Measurements from ENCODE around the gene RPL13A. TPM values are rescaled to one million over a fixed set of nuclear protein-coding genes. Genes with fewer than 3 reads are reported as not detected.

Gene RPL13A
- total RNA-seq, 2 donors from 2014 or later = 1,559 to 1,594 TPM

DNA sequence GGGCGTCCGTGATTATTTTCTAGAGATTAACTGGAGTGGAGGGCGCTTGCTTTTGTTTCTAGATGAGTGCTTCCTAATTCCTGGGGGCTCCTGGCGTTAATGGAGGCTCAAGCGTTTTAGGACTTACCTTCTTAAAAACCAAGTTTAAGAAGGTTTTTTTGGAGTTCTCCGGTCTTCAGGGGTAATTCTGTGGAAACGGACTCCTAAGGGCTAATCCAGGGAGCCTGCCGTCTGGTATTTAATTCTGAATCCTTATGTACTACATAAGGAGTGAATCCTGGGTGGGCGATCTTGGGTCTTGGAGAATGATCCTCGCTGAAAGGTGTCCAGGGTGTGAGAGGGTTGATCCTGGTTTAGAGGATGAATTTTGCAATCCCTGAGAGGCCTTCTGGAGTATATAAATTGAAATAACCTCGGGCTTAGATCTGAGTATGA lies 9.2 kb downstream of the RPL13A start:
- intact Hi-C loops (cut with DNase I) = loop anchor here in 1 of 2 donors (5.0 kb wide), 1 partner anchor 61 kb away; no protein-coding TSS in a partner anchor
- ATAC-seq (no peak), DNase-seq (no peak)

DNA sequence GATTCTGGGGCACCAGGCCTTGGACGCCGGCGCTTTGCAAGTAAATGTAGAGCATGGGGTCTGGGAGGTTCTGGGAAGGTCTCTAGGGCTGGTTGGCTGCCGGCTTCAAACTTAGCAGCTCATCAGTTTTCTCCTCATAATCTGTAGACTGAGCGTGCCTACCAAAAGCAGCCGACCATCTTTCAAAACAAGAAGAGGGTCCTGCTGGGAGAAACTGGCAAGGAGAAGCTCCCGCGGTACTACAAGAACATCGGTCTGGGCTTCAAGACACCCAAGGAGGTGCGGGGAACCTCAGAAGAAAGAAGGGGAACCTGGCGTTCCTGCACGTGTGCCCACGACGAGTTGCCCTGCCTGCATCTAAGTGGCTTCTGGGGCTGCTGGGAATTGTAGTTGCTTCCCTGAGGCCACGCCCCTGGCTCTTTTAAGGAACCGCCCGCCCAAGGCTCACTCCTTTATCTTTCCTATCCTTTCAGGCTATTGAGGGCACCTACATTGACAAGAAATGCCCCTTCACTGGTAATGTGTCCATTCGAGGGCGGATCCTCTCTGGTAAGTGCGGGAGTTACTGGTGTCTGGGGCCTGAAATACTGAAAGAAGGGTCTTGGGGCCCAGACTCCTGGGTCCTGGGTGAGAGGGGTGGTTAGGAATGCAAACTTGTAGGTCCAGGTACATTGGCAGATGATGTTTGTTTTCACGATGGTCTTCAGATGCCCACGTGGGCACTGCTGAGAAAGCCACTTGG lies 9.8 kb downstream of the RPL13A start:
- peak; percentile 77 for DNase-seq
- ATAC-seq = peak in 1 of 2 donors; percentile 23
- intact Hi-C loops (cut with DNase I) = loop anchor here in 1 of 2 donors (5.0 kb wide), 1 partner anchor 60 kb away; no protein-coding TSS in a partner anchor

DNA sequence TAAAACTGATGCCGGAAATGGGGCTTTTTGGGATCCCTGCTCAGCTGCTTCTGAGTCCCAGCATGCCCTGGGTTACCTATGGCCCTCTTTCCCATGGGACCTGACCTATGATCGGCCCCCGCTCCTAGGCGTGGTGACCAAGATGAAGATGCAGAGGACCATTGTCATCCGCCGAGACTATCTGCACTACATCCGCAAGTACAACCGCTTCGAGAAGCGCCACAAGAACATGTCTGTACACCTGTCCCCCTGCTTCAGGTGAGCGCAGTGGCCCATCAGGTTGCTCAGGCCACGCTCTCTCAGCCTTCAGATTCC lies 10.3 kb downstream of the RPL13A start:
- DNase-seq = no peak
- intact Hi-C loops (cut with DNase I) = loop anchor here in 1 of 2 donors (5.0 kb wide), 1 partner anchor 60 kb away; no protein-coding TSS in a partner anchor
- no peak for ATAC-seq

DNA sequence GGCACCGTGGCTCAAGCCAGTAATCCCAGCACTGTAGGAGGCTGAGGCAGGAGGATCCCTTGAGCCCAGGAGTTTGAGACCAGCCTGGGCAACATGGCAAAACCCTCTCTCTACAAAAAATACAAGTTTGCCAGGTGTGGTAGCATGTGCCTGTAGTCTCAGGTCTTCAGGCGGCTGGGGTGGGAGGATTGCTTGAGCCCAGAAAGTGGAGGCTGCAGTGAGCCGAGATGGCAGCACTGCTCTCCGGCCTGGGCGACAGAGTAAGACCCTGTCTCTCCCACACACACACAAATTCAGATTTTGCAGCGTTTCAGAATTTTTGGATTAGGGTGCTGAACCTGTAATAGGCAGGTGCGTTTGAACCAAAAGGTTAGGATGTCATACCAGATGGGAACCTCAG lies 11.1 kb downstream of the RPL13A start:
- intact Hi-C loops (cut with DNase I) = loop anchor here in 1 of 2 donors (5.0 kb wide), 1 partner anchor 59 kb away; no protein-coding TSS in a partner anchor
- DNase-seq = no peak
- ATAC-seq = no peak

DNA sequence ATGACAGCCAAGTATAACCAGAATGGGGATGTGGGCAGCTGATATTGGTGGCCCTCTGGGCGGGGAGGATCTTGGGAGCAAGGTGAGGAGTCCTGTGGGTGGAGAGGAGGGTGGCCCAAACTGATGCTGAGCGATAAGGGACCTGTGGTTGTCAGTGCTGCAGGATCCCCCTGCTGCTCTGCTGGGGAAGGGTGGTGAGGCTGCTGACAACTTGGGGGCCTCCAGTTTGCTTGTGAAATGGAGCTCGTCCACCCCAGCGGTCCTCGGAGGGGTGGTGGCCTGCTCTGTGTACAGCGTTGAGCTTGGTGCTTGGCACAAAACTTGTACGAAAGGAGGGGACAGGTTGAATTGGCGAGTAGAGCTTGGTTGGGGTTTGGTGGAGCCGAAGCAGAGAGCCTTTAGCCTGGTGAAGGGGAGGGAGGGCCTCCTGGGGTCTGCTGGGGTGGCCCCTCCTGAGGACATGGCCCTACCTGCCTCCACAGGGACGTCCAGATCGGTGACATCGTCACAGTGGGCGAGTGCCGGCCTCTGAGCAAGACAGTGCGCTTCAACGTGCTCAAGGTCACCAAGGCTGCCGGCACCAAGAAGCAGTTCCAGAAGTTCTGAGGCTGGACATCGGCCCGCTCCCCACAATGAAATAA lies 11.7 kb downstream of the RPL13A start:
- intact Hi-C loops (cut with DNase I) = loop anchor here in 1 of 2 donors (5.0 kb wide), 1 partner anchor 58 kb away; no protein-coding TSS in a partner anchor
- ATAC-seq (no peak), DNase-seq (no peak)

DNA sequence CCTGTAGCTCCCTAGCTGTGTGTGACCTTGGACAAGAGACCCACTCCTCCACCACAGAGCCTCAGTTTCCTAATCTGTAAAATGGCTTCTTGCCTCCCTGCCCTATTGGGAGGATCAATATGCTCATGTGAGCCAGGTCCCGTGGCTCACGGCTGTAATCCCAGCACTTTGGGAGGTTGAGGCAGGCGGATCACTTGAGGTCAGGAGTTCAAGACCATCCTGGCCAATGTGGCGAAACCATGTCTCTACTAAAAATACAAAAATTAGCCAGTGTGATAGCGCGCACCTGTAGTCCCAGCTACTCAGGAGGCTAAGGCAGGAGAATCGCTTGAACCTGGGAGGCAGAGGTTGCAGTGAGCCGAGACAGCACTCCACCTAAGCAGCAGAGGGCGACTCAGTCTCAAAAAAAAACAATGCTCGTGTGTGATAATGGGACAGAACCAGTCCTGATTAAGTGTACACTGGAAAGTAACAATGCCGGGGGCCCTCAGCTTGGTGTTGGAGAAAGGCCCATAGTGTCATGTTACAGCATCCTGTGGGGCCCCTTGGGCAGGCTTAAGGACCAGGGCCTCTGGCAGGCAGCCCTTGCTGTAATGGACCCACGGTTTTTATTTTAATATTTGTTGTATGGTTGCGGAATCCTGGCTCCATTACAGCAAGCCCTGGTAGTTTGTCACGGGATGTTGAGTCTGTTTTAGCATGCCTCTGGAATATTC lies 15.6 kb downstream of the RPL13A start:
- peak; percentile 28 to 49 for ATAC-seq
- intact Hi-C loops (cut with DNase I) = loop anchor here in 1 of 2 donors (1.0 kb wide), 1 partner anchor 44 kb away; no protein-coding TSS in a partner anchor
- DNase-seq = peak; percentile 42

DNA sequence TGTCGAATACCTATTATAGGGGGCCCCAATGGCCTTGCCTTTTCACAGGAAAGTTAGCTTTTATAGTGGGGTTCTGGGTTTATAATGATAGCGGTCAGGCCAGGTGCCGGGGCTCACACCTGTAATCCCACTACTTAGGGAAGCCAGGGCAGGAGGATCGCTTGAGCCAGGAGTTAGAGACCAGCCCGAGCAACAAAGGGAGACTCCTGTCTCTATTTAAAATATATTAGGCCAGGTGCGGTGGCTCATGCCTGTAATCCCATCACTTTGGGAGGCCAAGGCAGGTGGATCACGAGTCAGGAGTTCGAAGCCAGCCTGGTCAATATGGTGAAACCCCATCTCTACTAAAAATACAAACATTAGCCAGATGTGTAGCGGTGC lies 16.2 kb downstream of the RPL13A start:
- no peak for ATAC-seq
- intact Hi-C loops (cut with DNase I) = loop anchor here in 1 of 2 donors (1.0 kb wide), 1 partner anchor 44 kb away; no protein-coding TSS in a partner anchor

DNA sequence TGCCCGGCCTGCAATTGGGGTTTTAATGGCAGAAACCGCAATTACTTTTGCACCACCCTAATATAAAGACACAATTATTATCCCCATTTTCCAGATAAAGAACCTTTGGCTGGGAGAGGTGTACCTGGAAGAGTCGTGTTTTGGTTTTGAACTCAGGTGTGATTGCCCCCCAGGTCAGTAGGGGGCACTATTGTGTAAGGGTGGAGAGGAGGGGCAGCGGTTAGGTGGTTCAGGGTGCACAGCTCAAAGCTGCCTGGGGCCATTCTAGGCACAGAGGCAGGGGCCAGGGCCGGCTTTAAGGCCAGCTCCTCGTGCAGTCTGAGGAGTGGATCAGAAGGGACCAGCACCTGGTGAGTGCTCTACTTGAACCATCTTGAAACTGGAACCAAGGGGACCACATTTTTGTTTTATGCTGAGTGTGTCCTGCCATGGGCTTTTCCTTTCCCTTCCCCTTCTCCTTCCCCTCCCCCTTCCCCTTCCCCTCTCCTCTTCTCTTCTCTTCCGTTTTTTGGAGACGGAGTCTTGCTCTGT lies 19.2 kb downstream of the RPL13A start:
- peak; percentile 46 for DNase-seq
- intact Hi-C loops (cut with DNase I) = loop anchor here in 1 of 2 donors (5.0 kb wide), 1 partner anchor 36 kb away; no protein-coding TSS in a partner anchor
- ATAC-seq = peak; percentile 48 to 74

More for the DNA sequence above, 16.2 kb downstream of the RPL13A start:
- DNase-seq = no peak

DNA sequence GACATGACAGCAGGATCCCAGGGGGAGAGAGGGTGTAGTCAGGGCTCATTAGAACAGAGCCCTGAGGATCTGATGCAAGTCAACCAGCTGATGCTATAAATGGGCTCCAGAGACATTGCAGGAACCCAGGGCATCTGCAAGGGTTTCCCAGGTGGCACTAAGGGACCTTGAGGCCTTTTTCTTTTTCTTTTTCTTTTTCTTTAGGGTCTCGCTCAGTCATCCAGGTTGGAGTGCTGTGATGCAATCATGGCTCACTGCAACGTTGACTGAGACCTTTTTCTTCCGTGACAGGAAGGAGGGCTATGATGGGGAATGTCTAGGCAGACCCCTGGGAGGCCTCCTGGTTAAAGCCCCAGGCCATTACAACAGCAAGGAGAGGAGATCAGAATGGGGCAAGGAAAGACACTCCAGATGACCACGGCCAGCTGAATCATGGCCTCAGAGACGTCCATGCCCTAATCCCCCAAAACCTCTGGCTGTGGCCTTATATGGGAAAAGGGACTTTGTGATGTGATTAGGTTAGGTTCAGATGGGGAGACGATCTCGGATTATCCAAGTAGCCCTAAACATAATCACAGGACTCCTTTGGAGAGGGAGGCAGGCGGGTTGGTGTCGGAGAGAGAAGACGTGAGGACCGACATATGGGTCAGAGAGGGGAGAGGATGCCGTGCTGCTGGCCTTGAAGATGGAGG lies 20.5 kb downstream of the RPL13A start:
- intact Hi-C loops (cut with DNase I) = loop anchor here in 1 of 2 donors (5.0 kb wide), 1 partner anchor 34 kb away; no protein-coding TSS in a partner anchor
- DNase-seq (no peak), ATAC-seq (no peak)

DNA sequence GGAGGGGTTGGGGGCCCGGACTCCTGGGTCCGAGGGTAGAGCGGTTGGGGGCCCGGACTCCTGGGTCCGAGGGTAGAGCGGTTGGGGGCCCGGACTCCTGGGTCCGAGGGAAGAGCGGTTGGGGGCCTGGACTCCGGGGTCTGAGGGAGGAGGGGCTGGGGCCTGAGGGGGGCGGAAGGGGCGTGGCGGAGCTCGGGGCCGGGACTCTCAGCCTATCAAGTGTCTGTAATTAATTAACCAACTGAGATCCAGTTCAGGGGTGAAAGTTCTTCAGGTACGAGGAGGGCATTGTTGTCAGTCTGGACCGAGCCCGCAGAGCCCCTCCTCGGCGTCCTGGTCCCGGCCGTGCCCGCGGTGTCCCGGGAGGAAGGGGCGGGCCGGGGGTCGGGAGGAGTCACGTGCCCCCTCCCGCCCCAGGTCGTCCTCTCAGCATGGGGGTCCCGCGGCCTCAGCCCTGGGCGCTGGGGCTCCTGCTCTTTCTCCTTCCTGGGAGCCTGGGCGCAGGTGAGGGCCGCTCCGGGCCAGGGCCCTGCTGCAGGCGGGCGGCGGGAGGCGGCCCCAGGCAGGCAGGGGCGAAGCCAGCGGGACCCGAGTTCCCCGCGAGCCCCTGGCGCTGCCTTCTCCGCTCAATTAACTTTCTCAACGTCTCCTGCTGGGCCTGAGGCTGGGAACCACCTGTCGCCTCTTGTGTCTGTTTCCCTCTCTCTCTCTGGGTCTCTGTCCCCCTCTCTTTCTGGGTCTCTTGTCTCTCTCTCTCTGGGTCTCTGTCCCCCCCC lies 25.8 kb downstream of the RPL13A start:
- intact Hi-C loops (cut with DNase I) = no loop called here
- ATAC-seq (peak; percentile 79 to 87), DNase-seq (peak; percentile 70)

DNA sequence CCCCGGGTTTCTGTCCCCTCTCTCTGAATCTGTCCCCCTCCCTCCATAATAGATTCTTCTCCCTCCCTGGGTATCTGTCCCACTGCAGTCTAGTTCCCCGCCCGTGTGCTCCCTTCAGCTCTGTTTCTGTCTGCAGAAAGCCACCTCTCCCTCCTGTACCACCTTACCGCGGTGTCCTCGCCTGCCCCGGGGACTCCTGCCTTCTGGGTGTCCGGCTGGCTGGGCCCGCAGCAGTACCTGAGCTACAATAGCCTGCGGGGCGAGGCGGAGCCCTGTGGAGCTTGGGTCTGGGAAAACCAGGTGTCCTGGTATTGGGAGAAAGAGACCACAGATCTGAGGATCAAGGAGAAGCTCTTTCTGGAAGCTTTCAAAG lies 26.3 kb downstream of the RPL13A start:
- ATAC-seq = no peak
- no peak for DNase-seq
- intact Hi-C loops (cut with DNase I) = no loop called here

DNA sequence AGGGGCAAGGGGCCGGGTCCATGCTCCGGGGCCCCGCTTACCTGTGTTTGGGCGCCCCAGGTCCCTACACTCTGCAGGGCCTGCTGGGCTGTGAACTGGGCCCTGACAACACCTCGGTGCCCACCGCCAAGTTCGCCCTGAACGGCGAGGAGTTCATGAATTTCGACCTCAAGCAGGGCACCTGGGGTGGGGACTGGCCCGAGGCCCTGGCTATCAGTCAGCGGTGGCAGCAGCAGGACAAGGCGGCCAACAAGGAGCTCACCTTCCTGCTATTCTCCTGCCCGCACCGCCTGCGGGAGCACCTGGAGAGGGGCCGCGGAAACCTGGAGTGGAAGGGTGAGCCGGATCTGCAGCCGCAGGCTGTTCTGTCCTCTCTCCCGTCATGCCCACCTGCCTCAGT lies 26.7 kb downstream of the RPL13A start:
- intact Hi-C loops (cut with DNase I) = no loop called here
- DNase-seq = peak; percentile 29
- ATAC-seq = no peak

DNA sequence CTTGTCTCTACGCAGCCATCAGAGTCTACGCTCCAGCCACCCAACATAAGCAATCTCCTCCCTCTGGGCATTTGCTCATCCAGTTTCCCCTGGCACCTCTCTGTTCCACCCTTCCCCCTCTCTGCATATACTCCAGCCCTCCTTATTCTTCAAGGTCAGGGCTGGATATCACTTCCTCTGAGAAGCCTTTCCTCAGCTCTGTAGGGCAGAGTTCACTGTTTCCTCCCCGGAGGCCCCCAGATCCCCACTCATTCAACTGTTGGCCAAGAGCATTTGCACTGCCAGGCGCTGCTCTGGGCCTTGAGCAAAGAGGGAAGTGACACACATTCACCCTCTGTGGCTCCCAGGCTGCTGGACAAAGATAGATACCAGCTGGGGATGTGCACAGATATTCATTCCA lies 28.4 kb downstream of the RPL13A start:
- intact Hi-C loops (cut with DNase I) = no loop called here
- DNase-seq (peak; percentile 58), ATAC-seq (peak; percentile 42 to 64)

DNA sequence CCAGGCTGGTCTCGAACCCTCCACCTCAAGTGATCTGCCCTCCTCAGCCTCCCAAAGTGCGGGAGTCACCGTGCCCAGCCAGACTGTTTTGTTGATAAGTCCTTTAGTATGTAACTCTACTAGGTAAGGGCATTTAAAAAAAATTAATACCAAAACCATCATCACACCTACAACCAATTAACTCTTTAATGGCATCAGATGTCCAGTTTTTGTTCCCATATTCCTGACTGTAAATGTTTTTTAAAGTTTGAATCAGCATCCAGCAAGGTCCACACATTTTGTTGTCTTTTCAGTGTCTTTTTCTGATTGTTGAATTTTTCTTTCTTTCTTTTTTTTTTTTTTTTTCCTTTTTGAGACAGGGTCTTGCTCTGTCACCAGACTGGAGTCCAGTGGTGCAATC lies 30.6 kb downstream of the RPL13A start:
- DNase-seq (no peak), ATAC-seq (no peak)
- intact Hi-C loops (cut with DNase I) = no loop called here

DNA sequence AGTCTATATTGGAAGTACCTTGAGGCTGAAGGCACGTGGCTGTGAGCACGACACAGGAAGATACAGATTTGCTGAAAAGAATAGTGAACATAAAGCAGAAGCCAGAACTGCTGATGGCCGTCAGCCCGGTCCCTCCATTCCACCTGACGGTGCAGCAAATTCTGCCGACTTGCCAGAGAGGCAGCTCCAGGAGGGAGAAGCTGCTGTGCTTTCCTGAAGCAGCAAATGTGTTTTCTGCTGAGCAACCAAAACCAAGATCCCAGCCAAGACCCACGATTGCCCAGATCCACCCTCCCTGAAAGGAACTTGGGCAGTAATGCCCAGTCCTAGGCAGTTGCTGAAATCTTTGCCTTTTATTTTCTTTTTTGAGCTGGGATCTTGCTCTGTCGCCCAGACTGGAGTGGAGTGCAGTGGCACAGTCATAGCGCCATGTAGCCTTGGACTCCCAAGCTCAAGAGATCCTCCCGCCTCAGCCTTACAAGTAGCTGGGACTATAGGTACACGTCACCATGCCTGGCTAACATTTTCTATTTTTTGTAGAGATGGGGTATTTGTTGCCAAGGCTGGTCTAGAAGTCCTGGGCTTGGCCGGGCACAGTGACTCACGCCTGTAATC lies 33.4 kb downstream of the RPL13A start:
- no peak for DNase-seq
- intact Hi-C loops (cut with DNase I) = no loop called here
- ATAC-seq = peak; percentile 43 to 66

DNA sequence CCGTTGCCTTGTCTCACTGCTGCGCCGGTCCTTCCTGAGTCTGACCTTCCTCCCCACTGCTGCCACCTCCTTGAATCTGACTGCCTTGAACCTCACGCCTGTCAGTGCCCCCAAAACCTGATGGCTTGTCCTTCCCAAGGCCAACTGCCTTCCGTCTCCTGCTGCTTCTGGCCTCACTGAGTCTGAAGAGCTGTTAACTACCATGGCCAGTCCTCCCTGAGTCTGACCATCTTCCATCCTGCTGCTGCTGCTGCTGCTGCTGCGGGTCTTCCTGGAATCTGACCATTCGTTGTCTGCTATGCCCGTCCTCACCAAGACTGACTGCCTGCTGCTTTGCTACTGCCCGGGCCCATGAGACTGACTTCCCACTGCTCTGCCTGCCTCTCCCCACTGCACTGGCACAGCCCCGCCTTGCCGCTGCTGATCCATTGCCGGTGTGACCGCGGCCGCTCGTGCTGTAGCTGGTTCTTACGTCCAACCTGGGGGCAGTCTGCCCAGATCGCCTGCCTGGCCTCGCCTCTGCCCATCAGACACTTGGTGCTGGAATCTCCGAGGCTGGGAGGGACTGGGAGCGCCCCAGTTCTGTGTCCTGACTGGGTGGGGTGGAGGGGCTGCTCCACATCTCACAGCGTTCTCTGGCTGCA lies 37.5 kb downstream of the RPL13A start:
- intact Hi-C loops (cut with DNase I) = no loop called here
- no peak for ATAC-seq
- DNase-seq = no peak

DNA sequence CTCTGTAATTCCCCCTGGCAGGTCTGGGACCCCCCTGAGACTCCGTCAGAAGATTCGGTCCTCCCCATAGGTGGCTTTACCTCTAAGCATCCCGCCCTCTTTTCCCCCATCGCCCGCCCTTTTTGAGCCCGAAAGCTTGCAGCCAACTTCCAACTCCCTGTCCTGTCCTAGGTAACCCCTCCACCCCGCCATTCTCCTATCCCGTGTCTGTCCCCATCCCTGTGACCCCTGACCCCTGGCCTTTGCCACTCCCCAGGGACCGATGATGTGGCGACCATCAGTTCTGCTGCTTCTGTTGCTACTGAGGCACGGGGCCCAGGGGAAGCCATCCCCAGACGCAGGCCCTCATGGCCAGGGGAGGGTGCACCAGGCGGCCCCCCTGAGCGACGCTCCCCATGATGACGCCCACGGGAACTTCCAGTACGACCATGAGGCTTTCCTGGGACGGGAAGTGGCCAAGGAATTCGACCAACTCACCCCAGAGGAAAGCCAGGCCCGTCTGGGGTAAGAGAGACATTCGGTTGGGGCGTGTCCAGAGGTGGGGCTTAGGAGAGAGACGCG lies 40.9 kb downstream of the RPL13A start:
- peak; percentile 15 to 32 for ATAC-seq
- peak; percentile 57 for DNase-seq
- intact Hi-C loops (cut with DNase I) = no loop called here

Measured in left cardiac atrium (tissue), 4 donors.